ENCODE data around the gene FHIT.
A peak's percentile ranks its signal among the peaks of the same experiment; 100 is the strongest.
"Not testable (repeated sequence)": the region's sequence is repeated elsewhere in the genome, so short reads cannot be mapped to it uniquely, and the experiment has no call there.

FHIT gene

GRCh38 chr3:61226166-61226686 is 25.0 kb downstream of the FHIT start:
- DNase-seq (ENCODE audit: low spot score): no peak

GRCh38 chr3:61224823-61225222 is 26.4 kb downstream of the FHIT start:
- no peak for DNase-seq (ENCODE audit: low spot score)

- no peak for DNase-seq (ENCODE audit: low spot score)
Measured at GRCh38 chr3:61223451-61223850, 27.8 kb downstream of the FHIT start.

- DNase-seq (ENCODE audit: low spot score): no peak
Measured at GRCh38 chr3:61222467-61222866, 28.8 kb downstream of the FHIT start.

DNA sequence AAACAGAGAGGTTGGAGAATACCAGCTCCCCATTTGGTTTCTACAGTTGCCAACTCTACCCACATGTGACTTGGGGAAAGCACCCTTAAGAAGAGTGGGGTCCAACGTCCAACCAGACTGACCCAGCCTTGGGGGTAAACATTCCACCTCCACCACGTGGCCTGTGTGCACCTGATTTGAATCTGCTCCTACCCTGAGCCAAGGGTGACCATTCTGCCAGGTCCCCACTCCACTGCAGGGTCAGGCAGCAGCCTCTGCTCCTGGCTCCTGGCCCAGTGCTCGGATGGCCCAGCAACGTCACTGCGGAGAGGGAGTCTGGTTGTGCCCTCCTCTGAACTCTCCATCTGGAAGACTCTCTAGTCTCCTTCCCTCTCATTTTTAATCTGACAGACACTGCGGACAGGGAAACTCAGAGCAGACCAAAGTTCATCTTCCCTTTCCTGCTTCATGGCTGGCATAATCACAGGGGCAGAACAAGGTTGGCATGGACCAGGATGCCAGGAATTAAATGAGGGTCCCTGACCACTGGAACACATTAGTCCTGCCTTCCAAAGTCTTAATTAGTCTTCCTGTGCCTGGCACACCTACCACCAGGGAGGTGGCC is 29.4 kb downstream of the FHIT start:
- no peak for DNase-seq (ENCODE audit: low spot score)

GRCh38 chr3:61218504-61218903 is 32.7 kb downstream of the FHIT start:
- no peak for DNase-seq (ENCODE audit: low spot score)

- DNase-seq (ENCODE audit: low spot score): not testable (repeated sequence)
Measured at GRCh38 chr3:61216171-61216570, 35.1 kb downstream of the FHIT start.

DNA sequence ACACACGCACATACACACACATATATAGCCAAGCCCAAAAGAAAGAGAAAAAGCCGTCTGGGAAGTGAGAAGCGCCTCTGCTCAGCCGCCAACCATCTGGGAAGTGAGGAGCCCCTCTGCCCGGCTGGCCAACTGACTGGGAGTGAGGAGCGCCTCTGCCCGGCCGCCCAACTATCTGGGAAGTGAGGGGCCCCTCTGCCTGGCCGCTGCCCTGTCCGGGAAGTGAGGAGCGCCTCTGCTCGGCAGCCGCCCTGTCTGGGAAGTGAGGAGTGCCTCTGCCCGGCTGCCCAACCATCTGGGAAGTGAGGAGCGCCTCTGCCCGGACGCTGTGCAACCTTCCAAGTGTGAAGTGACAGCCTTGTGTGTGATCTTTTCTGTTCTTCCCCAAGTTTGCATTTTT is 49.2 kb downstream of the FHIT start:
- DNase-seq (ENCODE audit: low spot score): no peak

GRCh38 chr3:61201071-61201470 is 50.2 kb downstream of the FHIT start:
- no peak for DNase-seq (ENCODE audit: low spot score)

DNA sequence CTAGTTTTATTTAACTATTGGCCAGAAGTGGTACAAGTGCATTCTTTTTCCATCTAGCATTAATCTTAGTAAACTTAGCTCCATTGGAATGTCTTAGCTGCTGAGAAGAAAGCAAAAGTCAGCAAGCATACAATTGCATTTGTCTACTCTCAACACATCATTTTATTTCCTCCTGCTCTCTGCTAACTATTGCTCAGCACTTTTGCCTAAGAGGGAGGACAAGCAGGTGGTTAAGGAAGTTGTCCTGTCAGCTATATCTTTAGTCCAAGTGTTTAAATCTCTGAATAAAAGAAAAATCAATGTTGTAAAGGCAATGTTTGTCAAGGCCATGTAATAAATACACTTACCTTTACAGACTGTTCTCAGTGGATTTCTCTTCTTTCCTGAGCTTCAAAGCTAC is 51.0 kb downstream of the FHIT start:
- no peak for DNase-seq (ENCODE audit: low spot score)

DNA sequence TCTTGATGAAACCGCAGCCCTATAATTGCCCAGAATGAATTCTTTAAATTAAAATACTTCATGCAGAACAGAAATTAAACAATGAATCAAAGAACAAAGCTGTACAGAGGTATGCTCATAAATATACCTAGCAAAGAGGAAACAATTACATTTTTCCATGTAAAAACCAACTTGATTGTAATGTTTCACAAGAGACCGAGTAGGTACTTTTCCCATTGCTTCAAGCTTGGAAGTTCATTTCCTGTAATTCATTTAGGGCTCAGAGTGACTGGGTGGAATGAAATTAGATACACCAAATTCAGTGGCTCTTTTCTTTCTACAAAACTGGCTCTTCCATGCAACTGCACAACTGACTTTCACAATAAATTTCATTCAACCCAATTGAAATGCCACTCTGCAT is 51.4 kb downstream of the FHIT start:
- no peak for DNase-seq (ENCODE audit: low spot score)

DNA sequence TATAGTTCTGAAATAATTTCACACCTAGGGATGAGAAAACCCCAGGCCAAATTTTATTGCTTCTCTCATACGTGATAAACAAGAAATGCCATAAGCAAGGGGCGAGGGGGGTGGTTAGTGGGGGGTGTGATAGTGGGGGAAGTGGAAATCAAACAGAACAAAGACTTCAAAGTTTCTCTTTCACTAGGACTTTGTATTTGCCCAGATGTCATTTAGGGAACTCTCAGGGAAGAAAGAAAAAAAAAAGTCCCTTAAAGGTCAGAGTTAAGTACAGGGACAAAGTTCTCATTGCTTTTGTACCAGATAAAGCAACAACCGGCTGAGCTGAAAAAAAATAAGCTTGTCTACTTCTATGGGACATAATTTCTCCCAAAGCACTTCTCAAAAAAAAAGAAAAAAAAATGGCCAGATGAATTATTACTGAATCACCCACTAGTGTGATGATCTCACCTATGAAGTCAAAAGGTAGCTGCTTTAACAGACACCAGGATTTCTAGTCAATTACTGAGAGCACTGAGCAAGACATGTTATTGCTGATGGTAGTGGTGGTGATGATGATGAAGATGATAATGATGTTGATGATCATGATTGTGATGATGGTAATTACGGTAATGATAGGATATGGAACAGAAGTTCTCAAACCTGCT is 56.2 kb downstream of the FHIT start:
- DNase-seq (ENCODE audit: low spot score): no peak

DNA sequence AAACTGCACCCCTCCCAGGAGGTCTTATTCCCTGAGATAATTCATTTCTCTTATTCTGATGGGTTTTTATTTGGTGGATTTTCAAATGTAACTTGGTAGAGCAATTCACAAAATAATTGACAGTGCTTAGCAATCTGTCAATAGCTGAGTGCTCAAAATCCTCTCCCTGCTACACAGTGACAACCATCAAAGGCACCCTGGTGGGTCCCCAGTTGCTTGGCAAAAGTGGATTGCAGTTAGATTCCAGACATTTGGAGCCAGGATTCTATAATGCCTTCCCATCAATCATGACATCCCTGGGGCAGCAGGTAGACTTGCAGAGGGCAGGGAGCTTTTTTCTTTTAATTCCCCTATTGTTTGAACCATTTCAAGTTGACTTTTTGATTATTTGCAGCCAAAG is 59.0 kb downstream of the FHIT start:
- no peak for DNase-seq (ENCODE audit: low spot score)

DNA sequence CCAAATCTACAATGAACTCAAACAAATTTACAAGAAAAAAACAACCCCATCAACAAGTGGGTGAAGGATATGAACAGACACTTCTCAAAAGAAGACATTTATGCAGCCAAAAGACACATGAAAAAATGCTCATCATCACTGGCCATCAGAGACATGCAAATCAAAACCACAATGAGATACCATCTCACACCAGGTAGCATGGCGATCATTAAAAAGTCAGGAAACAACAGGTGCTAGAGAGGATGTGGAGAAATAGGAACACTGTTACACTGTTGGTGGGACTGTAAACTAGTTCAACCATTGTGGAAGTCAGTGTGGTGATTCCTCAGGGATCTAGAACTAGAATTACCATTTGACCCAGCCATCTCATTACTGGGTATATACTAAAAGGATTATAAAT is 61.0 kb downstream of the FHIT start:
- not testable (repeated sequence) for DNase-seq (ENCODE audit: low spot score)

DNA sequence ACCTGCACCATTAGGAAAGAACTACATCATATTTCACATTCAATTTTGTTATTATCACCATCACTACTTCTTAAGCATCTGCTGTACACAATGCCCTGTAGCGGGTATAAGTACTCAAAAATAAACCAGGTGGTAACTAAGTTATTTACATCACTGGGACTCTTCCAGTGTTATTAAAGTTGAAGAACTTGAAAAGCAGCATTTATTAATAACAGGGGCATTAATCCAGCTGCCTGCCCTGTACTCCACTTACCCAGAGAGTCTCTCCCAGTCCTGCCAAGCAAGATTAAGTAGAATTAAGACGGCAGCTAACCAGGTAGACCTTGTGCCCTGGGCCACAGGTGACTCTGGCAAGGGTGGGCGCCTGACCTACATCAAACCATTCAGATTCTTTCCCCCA is 65.2 kb downstream of the FHIT start:
- DNase-seq (ENCODE audit: low spot score): no peak

DNA sequence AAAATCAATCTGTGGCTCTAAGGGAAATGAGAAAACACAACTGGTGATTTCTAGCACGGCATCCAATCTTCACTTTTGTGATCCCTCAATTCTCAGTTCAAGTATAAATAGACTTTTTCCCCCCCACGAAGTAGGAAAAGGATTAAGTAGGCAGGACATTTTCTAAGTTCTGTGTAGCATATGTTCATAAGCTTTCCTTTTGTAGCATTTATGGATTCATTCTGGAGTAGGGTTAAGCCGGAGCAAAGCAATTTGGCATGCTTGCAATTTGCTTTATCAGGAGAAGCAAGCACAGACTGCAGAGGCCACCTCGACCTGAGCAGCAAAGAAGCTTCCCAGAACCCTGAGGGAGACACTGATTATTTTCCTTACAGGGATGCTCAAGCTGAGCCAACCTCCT is 66.3 kb downstream of the FHIT start:
- DNase-seq (ENCODE audit: low spot score): no peak

- DNase-seq (ENCODE audit: low spot score): no peak
Measured at GRCh38 chr3:61182662-61183061, 68.6 kb downstream of the FHIT start.

GRCh38 chr3:61181874-61182273 is 69.4 kb downstream of the FHIT start:
- no peak for DNase-seq (ENCODE audit: low spot score)

GRCh38 chr3:61180206-61180605 is 71.0 kb downstream of the FHIT start:
- DNase-seq (ENCODE audit: low spot score): no peak

DNA sequence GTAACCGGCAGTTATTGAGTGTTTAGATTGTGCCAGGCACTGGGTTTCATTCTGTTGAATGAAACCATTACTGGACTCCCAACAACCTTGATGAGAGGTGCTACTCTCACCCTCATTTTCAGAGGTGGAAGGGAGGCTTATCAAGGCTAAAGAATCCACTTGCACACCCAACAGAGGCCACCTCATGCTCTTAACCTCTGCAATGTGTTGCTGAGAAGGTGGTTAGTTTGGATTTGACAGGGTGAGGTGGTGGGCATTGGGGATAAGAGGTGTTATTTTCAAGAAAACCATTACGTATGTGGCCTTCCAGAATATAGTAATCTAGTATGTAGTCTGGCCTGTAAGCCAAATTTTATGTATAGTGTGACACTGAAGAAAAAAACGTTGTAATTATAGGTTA is 73.1 kb downstream of the FHIT start:
- DNase-seq (ENCODE audit: low spot score): no peak

- no peak for DNase-seq (ENCODE audit: low spot score)
Measured at GRCh38 chr3:61177450-61177849, 73.8 kb downstream of the FHIT start.

GRCh38 chr3:61173676-61174075 is 77.6 kb downstream of the FHIT start:
- DNase-seq (ENCODE audit: low spot score): peak; percentile 29

- no peak for DNase-seq (ENCODE audit: low spot score)
Measured at GRCh38 chr3:61172684-61173083, 78.6 kb downstream of the FHIT start.

DNA sequence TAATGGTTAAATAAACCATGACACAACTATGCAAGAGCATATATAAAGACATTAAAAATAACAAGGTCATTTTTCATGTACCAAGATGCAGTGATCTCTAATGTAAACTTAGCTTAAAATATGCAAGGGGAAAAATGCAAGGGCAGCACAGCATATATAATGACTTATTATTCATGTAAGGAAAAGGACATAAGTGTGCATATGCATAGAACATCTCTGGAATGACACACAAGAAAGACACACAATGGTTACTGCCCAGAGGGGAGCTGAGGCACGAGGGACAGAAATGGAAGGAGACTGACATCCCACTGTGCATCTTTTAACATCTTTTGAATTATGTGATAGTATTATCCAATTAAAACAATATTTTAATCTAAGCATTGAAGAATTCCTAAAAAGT is 79.0 kb downstream of the FHIT start:
- DNase-seq (ENCODE audit: low spot score): no peak
